ELF-1 (cell line): ENCODE measurements around the gene METTL25B.

ENCODE experiments used
- DNase-seq: peaks from one replicate; pipeline ENCODE4 v3.0.0-alpha.2; 2016; ENCODE audit warnings: low read depth, low spot score

Gene METTL25B

GRCh38 chr1:156727926-156728598, at the start of gene METTL25B:
METTL25B (plus strand) TSS chr1:156728469; CDS start chr1:156729105, 636 bp downstream.
- DNase-seq = peak; percentile 89

- DNase-seq = no peak
Observed at GRCh38 chr1:156680056-156680455, 48.2 kb upstream of the METTL25B start.

DNA sequence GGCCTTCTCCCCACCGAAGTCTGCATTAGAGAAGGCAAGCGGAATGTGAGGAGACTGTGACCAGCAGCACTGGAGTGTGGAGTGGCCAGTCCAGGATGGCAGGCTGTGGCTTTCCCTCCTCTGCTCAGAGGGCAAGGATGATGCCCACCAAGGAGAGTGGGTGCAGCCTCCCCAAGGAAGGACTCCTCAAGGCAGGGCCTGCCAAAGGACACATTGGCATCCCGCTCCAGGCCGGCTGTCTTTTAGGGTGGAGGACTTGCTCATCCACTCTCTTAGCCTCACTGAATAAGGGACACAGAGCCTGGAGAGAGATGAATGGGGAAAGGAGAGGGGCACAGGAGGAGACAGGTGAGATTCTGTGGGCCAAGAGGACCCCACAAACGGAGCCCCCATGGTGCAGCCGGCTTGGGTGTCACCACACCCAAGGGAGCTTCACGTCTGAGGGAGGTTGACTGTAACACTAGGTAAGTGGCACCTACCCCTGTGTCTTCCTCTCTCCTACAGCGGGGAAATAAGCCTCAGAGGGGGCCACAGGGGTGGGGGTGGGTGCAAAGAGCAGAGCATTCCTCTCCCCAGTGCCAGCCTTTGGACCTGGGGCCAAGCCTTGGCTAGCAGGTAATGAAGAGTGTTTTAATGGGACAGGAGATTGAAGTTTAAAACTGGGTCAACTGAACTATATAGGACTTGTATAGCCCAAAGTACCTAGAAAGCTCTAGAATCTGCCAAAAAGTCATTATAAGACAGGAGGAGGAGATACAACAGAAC, 46.9 kb upstream of the METTL25B start:
- DNase-seq = no peak

GRCh38 chr1:156682166-156682890, 45.9 kb upstream of the METTL25B start:
- peak; percentile 69 for DNase-seq

DNA sequence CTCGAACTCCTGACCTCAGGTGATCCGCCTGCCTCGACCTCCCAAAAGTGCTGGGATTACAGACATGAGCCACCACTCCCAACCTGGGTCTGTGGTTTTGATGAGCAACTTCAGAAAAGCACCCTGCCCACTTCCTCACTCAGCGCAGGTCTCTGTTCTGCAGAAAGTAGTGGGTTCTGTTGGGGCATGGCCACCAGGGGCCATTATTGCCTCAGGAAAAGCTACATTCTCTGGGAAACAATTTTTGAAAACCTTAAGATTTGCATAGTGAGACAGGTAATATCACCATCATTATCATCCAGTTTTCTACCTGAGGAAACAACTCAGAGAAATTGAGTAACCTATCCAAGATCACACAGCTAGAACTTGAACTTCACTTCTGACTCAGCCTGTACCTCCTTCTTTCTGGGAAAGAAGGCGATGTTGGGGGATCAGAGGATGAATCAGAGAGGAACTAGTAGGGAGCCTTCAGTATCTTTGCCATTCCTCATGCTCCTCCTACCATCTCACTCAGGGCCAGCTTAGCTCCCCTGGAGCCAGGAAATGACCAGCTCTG, 44.0 kb upstream of the METTL25B start:
- DNase-seq = no peak

- DNase-seq = peak; percentile 97
Observed at GRCh38 chr1:156689035-156689952, 39.0 kb upstream of the METTL25B start.

DNA sequence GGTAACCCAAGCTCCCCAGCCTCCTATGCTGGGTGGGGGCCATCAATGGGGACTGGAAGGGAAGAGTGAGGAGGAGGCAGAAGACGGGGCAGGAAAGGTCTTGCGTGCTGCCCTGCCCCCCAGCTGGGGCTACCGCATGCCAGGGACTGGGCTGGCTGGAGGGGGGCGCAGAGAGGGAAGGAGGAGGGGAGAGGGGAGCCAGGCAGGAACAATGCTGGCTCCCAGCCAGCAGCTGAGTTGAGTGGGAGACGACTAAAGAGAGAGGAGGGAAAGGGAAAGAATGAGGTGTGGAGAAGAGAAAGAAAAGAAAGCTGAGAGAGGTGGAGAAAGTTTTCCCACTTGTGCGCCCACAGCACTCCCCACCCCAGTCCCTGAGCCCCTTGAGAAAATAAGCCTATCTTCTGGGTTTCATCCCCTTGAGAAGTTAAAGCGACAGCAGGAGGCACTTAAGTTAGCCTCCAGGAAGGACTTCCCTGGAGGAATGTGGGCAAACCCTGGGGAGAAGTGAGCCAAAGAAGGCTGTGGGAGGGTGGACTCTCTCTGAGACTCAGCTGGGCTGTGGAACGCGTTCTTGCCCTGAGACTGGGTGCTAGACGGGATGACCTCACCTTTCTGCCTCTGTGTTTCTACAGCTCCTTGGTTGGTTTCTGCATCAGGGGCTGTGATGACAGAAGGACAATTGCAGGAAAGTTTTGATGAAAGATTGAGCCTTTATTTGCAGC, 38.2 kb upstream of the METTL25B start:
- DNase-seq = peak; percentile 45

DNA sequence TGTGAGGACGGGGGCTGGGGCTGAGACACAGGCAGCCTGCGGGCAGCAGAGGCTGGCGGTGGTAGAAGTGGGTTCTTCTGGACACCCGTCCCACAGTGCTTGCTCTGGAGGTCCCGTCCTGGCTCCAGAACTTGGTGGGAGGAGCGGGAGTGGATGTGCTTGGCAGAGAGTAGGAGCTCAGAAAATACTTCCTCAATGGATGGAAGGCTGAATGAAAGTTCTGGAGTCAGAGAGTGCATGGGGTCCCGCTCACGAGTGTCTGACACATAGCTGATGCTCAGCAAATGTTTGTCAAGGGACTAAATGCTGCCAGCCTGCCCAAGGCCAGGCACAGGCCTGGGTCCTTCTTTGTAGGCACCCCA, 37.6 kb upstream of the METTL25B start:
- DNase-seq = no peak

- peak; percentile 12 for DNase-seq
Observed at GRCh38 chr1:156691191-156691590, 37.1 kb upstream of the METTL25B start.

DNA sequence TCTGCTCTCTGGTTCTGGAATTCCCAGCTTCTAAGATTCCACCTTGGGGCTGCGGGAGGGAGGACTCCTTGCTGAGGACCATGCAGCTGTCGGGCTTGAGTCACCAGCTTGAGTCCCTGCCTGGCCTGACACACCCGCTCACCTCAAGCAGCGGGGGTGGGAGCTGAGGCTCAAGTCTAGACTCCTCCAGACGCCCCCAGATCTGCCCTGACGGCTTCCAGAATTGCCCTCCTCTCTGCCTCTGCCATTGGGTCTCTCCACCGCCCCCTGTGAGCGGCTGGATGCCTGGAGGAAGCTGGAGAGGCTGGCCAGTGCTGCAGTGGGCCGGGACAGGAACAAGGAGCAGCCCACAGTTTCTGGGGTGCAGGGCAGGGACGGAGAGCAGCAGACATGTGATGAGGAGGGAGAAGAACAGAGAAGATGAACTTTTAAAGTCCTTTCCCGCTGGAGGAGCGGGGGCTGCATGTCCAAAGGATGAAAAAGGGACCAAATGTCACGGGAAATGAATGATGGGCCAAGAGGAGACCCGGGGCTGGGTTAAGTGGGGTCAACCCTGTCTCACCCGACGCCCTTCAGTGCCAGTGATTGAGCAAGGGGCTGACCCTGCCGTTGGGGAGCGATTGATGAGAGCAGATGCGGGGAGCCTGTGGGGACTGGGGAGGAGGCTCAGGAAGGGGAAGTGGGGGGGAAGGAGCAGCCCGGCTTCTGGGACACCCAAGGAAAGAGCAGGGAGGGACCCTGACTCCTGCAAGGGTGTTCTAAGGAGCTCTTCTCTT, 36.4 kb upstream of the METTL25B start:
- peak; percentile 67 for DNase-seq

GRCh38 chr1:156692441-156692924, 35.8 kb upstream of the METTL25B start:
- no peak for DNase-seq

GRCh38 chr1:156692925-156693847, 35.1 kb upstream of the METTL25B start:
- peak; percentile 99 for DNase-seq

GRCh38 chr1:156693848-156694689, 34.2 kb upstream of the METTL25B start:
- DNase-seq = peak; percentile 87

- peak; percentile 49 for DNase-seq
Observed at GRCh38 chr1:156694690-156694962, 33.6 kb upstream of the METTL25B start.

DNA sequence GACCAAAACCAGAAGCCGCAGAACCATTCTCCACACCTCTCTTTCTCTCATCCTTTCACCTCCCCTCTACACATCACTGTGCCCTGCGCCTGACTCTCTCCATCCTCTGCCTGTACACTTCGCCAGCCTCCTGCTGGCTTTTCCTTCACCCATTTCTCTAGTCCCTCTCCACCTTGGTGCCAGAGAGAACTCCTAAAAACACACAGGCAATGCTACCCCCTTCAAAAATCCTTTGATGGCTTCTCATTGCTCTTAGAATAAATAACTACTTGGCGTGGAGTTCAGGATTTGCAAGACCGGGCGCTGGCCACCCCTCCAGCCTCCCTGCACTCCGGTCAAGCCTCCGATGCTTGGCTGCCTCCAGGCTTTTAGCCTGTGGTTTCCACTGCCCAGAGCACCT, 31.5 kb upstream of the METTL25B start:
- peak; percentile 44 for DNase-seq

GRCh38 chr1:156697481-156697880, 30.8 kb upstream of the METTL25B start:
- DNase-seq = peak; percentile 57

DNA sequence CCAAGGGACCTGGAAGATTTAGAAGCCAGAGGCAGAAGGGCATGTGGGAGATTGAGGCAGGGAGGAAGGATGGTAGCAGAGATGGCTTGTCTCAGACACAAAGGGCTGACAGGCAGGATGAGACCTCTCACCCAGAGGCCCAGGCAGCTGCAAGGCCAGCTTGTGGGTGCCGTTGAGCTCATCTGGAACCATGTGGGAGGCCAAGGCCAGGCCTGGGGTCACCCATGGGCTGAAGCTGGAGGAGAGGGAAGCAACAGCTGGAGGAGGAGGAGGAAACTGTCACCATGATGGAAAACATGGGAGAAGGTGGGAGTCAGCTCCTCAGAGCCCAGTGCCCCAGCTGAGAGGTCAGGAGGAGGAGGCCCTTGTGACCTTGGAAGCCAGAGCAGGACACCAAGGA, 29.3 kb upstream of the METTL25B start:
- no peak for DNase-seq
